ENCODE measurements around the gene MEX3A. TPM values are rescaled to one million over a fixed set of nuclear protein-coding genes. Genes with fewer than 3 reads are reported as not detected.
A peak's percentile ranks its signal among the peaks of the same experiment; 100 is the strongest.
"Not testable (repeated sequence)": the region's sequence is repeated elsewhere in the genome, so short reads cannot be mapped to it uniquely, and the experiment has no call there.

MEX3A gene
- total RNA-seq, 1 donor from 2014 or later: 32.2 TPM

GRCh38 chr1:156126043-156126629 lies 43.9 kb upstream of the MEX3A start:
- Histone ChIP-seq H4K20me1 (ENCODE audit: low read depth) (peaks cover 97% of the 10 kb centered on the region), H3K4me3 (no peak overlapping the region), H3K79me2 (ENCODE audit: low read depth) (peaks cover 14% of the 10 kb centered on the region), H3F3A (ENCODE audit: low read depth) (peaks cover 37% of the 10 kb centered on the region), H3K27me3 (no peaks in the 10 kb centered on the region), H3K27ac (no peak overlapping the region), H3K4me1 (peaks cover 32% of the 10 kb centered on the region), H2AFZ (replicated peaks) (no peak overlapping the region), H3K9ac (no peak overlapping the region), H3K9me3 (ENCODE audit: low read depth) (no peaks in the 10 kb centered on the region), H3K4me2 (no peak overlapping the region), H3K36me3 (no peaks in the 10 kb centered on the region)
- DNase-seq (ENCODE audit: low spot score): no peak
- TF ChIP-seq EZH2 (IDR thresholded peaks at IDR 0.05): no peak
- peak; percentile 42 for TF ChIP-seq CTCF (IDR thresholded peaks at IDR 0.05)
- Mint-ChIP-seq H3K27ac (no peak overlapping the region), H3K4me1 (peaks cover 63% of the 10 kb centered on the region), H3K27me3 (ENCODE audit: insufficient read depth, low read depth) (peaks cover 13% of the 10 kb centered on the region), H3K36me3 (peaks cover 4% of the 10 kb centered on the region), H3K4me3 (no peak overlapping the region), H3K9me3 (no peaks in the 10 kb centered on the region)

DNA sequence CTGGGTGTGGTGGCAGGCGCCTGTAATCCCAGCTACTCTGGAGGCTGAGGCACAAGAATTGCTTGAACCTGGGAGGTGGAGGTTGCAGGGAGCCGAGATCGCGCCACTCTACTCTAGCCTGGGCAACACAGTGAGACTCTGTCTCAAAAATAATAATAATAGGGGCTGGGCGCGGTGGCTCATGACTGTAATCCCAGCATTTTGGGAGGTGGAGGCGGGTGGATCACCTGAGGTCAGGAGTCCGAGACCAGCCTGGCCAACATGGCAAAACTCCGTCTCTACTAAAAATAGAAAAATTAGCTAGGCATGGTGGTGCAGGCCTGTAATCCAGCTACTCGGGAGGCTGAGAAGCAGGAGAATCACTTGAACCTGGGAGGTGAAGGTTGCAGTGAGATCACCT lies 43.3 kb upstream of the MEX3A start:
- not testable (repeated sequence) for H3K9me3 ChIP-seq (ENCODE audit: low read depth); H3K4me3 Mint-ChIP-seq; H3K27ac Mint-ChIP-seq; H3K9ac ChIP-seq; H2AFZ ChIP-seq (replicated peaks); H3K36me3 ChIP-seq; DNase-seq (ENCODE audit: low spot score); H3K27ac ChIP-seq; H3K4me3 ChIP-seq; H3K36me3 Mint-ChIP-seq; H3K27me3 ChIP-seq; H3K27me3 Mint-ChIP-seq (ENCODE audit: insufficient read depth, low read depth); H3K4me2 ChIP-seq; H3K9me3 Mint-ChIP-seq
- peaks cover 67% of the 10 kb centered on the region for H3K4me1 Mint-ChIP-seq
- H4K20me1 ChIP-seq (ENCODE audit: low read depth): peaks cover 98% of the 10 kb centered on the region
- H3K79me2 ChIP-seq (ENCODE audit: low read depth): peaks cover 20% of the 10 kb centered on the region
- H3F3A ChIP-seq (ENCODE audit: low read depth): peaks cover 38% of the 10 kb centered on the region
- peaks cover 32% of the 10 kb centered on the region for H3K4me1 ChIP-seq

GRCh38 chr1:156124557-156125483 lies 42.6 kb upstream of the MEX3A start:
- Mint-ChIP-seq H3K36me3 (peaks cover 6% of the 10 kb centered on the region), H3K4me3 (no peak overlapping the region), H3K4me1 (peaks cover 64% of the 10 kb centered on the region), H3K9me3 (no peaks in the 10 kb centered on the region), H3K27ac (peak overlapping the region; percentile 79), H3K27me3 (ENCODE audit: insufficient read depth, low read depth) (peaks cover 9% of the 10 kb centered on the region)
- no peak overlapping the region for H3K4me2 ChIP-seq
- peaks cover 38% of the 10 kb centered on the region for H3F3A ChIP-seq (ENCODE audit: low read depth)
- no peak overlapping the region for H3K4me3 ChIP-seq
- no peaks in the 10 kb centered on the region for H3K27me3 ChIP-seq
- no peaks in the 10 kb centered on the region for H3K9me3 ChIP-seq (ENCODE audit: low read depth)
- TF ChIP-seq CTCF (IDR thresholded peaks at IDR 0.05): no peak
- TF ChIP-seq EZH2phosphoT487 (IDR thresholded peaks at IDR 0.05): no peak
- TF ChIP-seq EZH2 (IDR thresholded peaks at IDR 0.05): no peak
- H2AFZ ChIP-seq (replicated peaks): no peak overlapping the region
- peaks cover 25% of the 10 kb centered on the region for H3K79me2 ChIP-seq (ENCODE audit: low read depth)
- no peak overlapping the region for H3K9ac ChIP-seq
- H3K36me3 ChIP-seq: no peaks in the 10 kb centered on the region
- no peak for DNase-seq (ENCODE audit: low spot score)
- peaks cover 98% of the 10 kb centered on the region for H4K20me1 ChIP-seq (ENCODE audit: low read depth)
- H3K27ac ChIP-seq: peak overlapping the region; percentile 48
- H3K4me1 ChIP-seq: peaks cover 31% of the 10 kb centered on the region
